Thyroid gland (tissue), 4 donors: ENCODE data around the gene TMOD3.

ENCODE experiments used
- CTCF ChIP-seq, 6 experiments: fragments of 200-600 bp in 3 of 6; fragments of 450-650 bp in 3 of 6; sonication (generic) in 3 of 6; IDR thresholded peaks; one replicate each; pipeline ENCODE4 v1.5.1; 2016 to 2019; ENCODE audit warnings: antibody characterized with exemption in 6 of 6, mild to moderate bottlenecking in 2 of 6, inconsistent platforms in 1 of 6, moderate library complexity in 1 of 6
- POLR2A ChIP-seq, 2 donors: fragments of 450-650 bp; IDR thresholded peaks; one replicate each; pipeline ENCODE4 v1.6.1; 2017; ENCODE audit warnings: antibody characterized with exemption in 2 of 2, mild to moderate bottlenecking in 2 of 2, moderate library complexity in 1 of 2

GRCh38 chr15:51837792-51838251 lies 8.4 kb downstream of the TMOD3 start:
- TF ChIP-seq CTCF (IDR thresholded peaks at IDR 0.05) = no peak
- no peak for TF ChIP-seq POLR2A (IDR thresholded peaks at IDR 0.05)
